PC-3 (cell line): ENCODE measurements around the gene ASTN2.

Source experiments
- CTCF ChIP-seq: fragments of 300-600 bp; sonication (generic); conservative IDR thresholded peaks from 2 replicates; pipeline ENCODE4 v1.5.1; 2017; ENCODE audit warnings: antibody characterized with exemption, low read depth, mild to moderate bottlenecking, low read length
- EZH2 ChIP-seq: fragments of 300-600 bp; sonication (generic); IDR thresholded peaks from one replicate; pipeline ENCODE4 v1.6.1; 2017; ENCODE audit warnings: antibody characterized with exemption, mild to moderate bottlenecking, low read length; ENCODE audit not compliant: unreplicated experiment
- EZH2phosphoT487 ChIP-seq: fragments of 300-600 bp; sonication (generic); IDR thresholded peaks from 2 replicates; pipeline ENCODE4 v1.6.1; 2018; ENCODE audit warnings: mild to moderate bottlenecking, antibody characterized with exemption, low read length, borderline replicate concordance

GRCh38 chr9:116940614-116941215 is 474.1 kb downstream of the ASTN2 start:
- TF ChIP-seq CTCF, result no peak
- TF ChIP-seq EZH2phosphoT487, result no peak
- no peak for TF ChIP-seq EZH2
